IMR-90 (cell line): ENCODE data around the gene TIGD1. TPM values are rescaled to one million over a fixed set of nuclear protein-coding genes. Genes with fewer than 3 reads are reported as not detected.

ENCODE experiments used
- ATAC-seq: fragments of 200-7000 bp; cut with Tn5 transposase; 2 replicates; pipeline ENCODE4 v1.9.1; 2020; ENCODE audit warnings: low read depth, mild to moderate bottlenecking, moderate library complexity
- BruUV-seq: library from RNA; stranded (reverse); fragments of 400-500 nt; replicated peaks from 2 replicates; lab custom pipeline; 2021; lab: Mats Ljungman, UMichigan
- CTCF ChIA-PET: fragments of 300-600 bp; formaldehyde crosslinking; extraction: SDS; loops from one replicate; lab custom pipeline; 2021; ENCODE audit warnings: antibody characterized with exemption; lab: Yijun Ruan, JAX
- POLR2A ChIA-PET: fragments of 300-600 bp; sonication (Branson Sonifier 250); formaldehyde crosslinking; loops from one replicate; lab custom pipeline; 2022; ENCODE audit warnings: antibody characterized with exemption; ENCODE audit not compliant: unreplicated experiment; lab: Charles Lee
- DNase-seq: peaks from one replicate; pipeline ENCODE4 v3.0.0; 2013
- H2AFZ ChIP-seq: replicated peaks from 2 replicates; pipeline ENCODE3; 2013; ENCODE audit warnings: low read length, mild to moderate bottlenecking; ENCODE audit not compliant: poor library complexity
- H2AK5ac ChIP-seq: 2 replicates; pipeline ENCODE4 v1.6.1; 2013; ENCODE audit warnings: low read depth, low read length, inconsistent platforms
- H2AK9ac ChIP-seq: replicated peaks from 2 replicates; pipeline ENCODE3; 2013; ENCODE audit warnings: mild to moderate bottlenecking, low read depth, low read length, moderate library complexity; ENCODE audit not compliant: poor library complexity
- H2BK120ac ChIP-seq: 2 replicates; pipeline ENCODE4 v1.6.1; 2013; ENCODE audit warnings: low read depth, low read length, inconsistent platforms
- H2BK15ac ChIP-seq: 3 replicates; pipeline ENCODE4 v1.6.1; 2013; ENCODE audit warnings: low read depth, low read length, inconsistent platforms
- H2BK20ac ChIP-seq: 2 replicates; pipeline ENCODE4 v1.6.1; 2013; ENCODE audit warnings: low read depth, mild to moderate bottlenecking, inconsistent platforms, low read length, moderate library complexity
- H2BK5ac ChIP-seq: 2 replicates; pipeline ENCODE4 v1.6.1; 2013; ENCODE audit warnings: mild to moderate bottlenecking, low read depth, low read length, inconsistent platforms; ENCODE audit not compliant: poor library complexity, severe bottlenecking
- H3K14ac ChIP-seq: replicated peaks from 2 replicates; pipeline ENCODE4 v1.6.1; 2013; ENCODE audit warnings: low read depth, low read length, inconsistent platforms
- H3K18ac ChIP-seq: 2 replicates; pipeline ENCODE4 v1.6.1; 2013; ENCODE audit warnings: low read depth, low read length, control low read depth
- H3K23ac ChIP-seq: 2 replicates; pipeline ENCODE4 v1.6.1; 2013; ENCODE audit warnings: low read depth, low read length, inconsistent platforms
- H3K27ac ChIP-seq: 2 replicates; pipeline ENCODE4 v1.5.1; 2013; ENCODE audit warnings: mild to moderate bottlenecking, control low read depth, low read length; ENCODE audit not compliant: insufficient read depth
- H3K27me3 ChIP-seq: 2 replicates; pipeline ENCODE4 v1.6.1; 2013; ENCODE audit warnings: low read length; ENCODE audit not compliant: control insufficient read depth, insufficient read depth
- H3K36me3 ChIP-seq: 2 replicates; pipeline ENCODE4 v1.6.1; 2013; ENCODE audit warnings: low read length, mixed read lengths; ENCODE audit not compliant: control insufficient read depth, insufficient read depth
- H3K4ac ChIP-seq: 2 replicates; pipeline ENCODE4 v1.6.1; 2013; ENCODE audit warnings: low read depth, low read length, inconsistent platforms
- H3K4me1 ChIP-seq: 2 replicates; pipeline ENCODE4 v1.6.1; 2013; ENCODE audit warnings: low read length, mixed read lengths; ENCODE audit not compliant: control insufficient read depth, insufficient read depth
- H3K4me2 ChIP-seq: 2 replicates; pipeline ENCODE4 v1.6.1; 2013; ENCODE audit warnings: low read depth, mild to moderate bottlenecking, control low read depth, low read length, moderate library complexity
- H3K4me3 ChIP-seq: 2 replicates; pipeline ENCODE4 v1.5.1; 2013; ENCODE audit warnings: low read depth, mild to moderate bottlenecking, control low read depth, low read length, moderate library complexity; ENCODE audit not compliant: insufficient read depth
- H3K56ac ChIP-seq: 2 replicates; pipeline ENCODE4 v1.6.1; 2013; ENCODE audit warnings: low read length, inconsistent platforms; ENCODE audit not compliant: insufficient read depth; ENCODE audit errors: extremely low read depth
- H3K79me1 ChIP-seq, 2 experiments: 2 replicates each; pipeline ENCODE4 v1.6.1; 2013; ENCODE audit warnings: low read length in 2 of 2, inconsistent platforms in 1 of 2, low read depth in 1 of 2
- H3K9ac ChIP-seq: 2 replicates; pipeline ENCODE4 v1.6.1; 2013; ENCODE audit warnings: low read depth, low read length, control low read depth
- H3K9me1 ChIP-seq: 2 replicates; pipeline ENCODE4 v1.6.1; 2013; ENCODE audit warnings: low read length, inconsistent platforms; ENCODE audit not compliant: insufficient read depth
- H3K9me3 ChIP-seq: 2 replicates; pipeline ENCODE4 v1.6.1; 2013; ENCODE audit warnings: low read length; ENCODE audit not compliant: control insufficient read depth, insufficient read depth
- H4K20me1 ChIP-seq: 2 replicates; pipeline ENCODE4 v1.6.1; 2013; ENCODE audit warnings: low read length, inconsistent platforms; ENCODE audit not compliant: insufficient read depth
- H4K5ac ChIP-seq: 2 replicates; pipeline ENCODE4 v1.6.1; 2013; ENCODE audit warnings: mild to moderate bottlenecking, low read depth, low read length, control low read depth
- H4K8ac ChIP-seq, 2 experiments: 2 replicates each; pipeline ENCODE4 v1.6.1; 2013; ENCODE audit warnings: low read depth in 2 of 2, low read length in 2 of 2, control low read depth in 1 of 2, inconsistent platforms in 1 of 2
- H4K91ac ChIP-seq: 2 replicates; pipeline ENCODE4 v1.6.1; 2013; ENCODE audit warnings: low read depth, low read length, inconsistent platforms; ENCODE audit not compliant: insufficient read depth
- MXI1 ChIP-seq: IDR thresholded peaks from 2 replicates; pipeline ENCODE4 v1.6.1; 2012; ENCODE audit warnings: low read depth, mild to moderate bottlenecking, low read length, moderate library complexity, borderline replicate concordance
- WGBS, 2 experiments: methylation state at CpG; one replicate each; pipeline versions ENCODE4 v1.1.5 to v1.1.7; 2013; ENCODE audit warnings: missing lambda C conversion rate in 2 of 2; ENCODE audit not compliant: insufficient read length in 1 of 2; ENCODE audit errors: extremely low coverage in 2 of 2; 5-methylcytosine and 5-hydroxymethylcytosine counted together
- dilution Hi-C: fragments of 300-500 bp; cut with HindIII; formaldehyde crosslinking; loops from one replicate; pipeline ENCODE4 v1.14.3; 2018; ENCODE audit warnings: low sequenced_read_pairs; ENCODE audit not compliant: unreplicated experiment
- in situ Hi-C: fragments of 300-500 bp; cut with MboI; formaldehyde crosslinking; loops from 3 replicates; pipeline ENCODE4 v1.14.3; 2019; ENCODE audit warnings: low sequenced_read_pairs, inconsistent platforms, mixed read lengths
- intact Hi-C: fragments of 100-400 bp; cut with micrococcal nuclease; formaldehyde crosslinking; loops from 2 replicates; pipeline ENCODE4 v1.10.0; 2022
- polyA plus RNA-seq, 3 experiments: library from polyadenylated mRNA; depleted of rRNA; stranded (reverse); fragments of >200 nt; gene quantifications; 2 replicates each; pipeline ENCODE4 v1.2.3, GENCODE V29; 2012; ENCODE audit warnings: low replicate concordance in 1 of 3
- total RNA-seq: library from RNA; depleted of rRNA; stranded (reverse); fragments of >200 nt; gene quantifications from 2 replicates; pipeline ENCODE4 v1.2.3, GENCODE V29; 2012
- TF ChIP-seq, protein P1 (sequence below): conservative IDR thresholded peaks from 2 replicates; pipeline ENCODE4 v1.5.1; 2012; ENCODE audit warnings: mild to moderate bottlenecking, low read depth, low read length, improper control_type of control experiment

Gene TIGD1
- total and polyA plus RNA-seq, 2 of the 4 experiments (the other 2 are of a cell fraction), result 2.7 to 2.9 TPM

DNA sequence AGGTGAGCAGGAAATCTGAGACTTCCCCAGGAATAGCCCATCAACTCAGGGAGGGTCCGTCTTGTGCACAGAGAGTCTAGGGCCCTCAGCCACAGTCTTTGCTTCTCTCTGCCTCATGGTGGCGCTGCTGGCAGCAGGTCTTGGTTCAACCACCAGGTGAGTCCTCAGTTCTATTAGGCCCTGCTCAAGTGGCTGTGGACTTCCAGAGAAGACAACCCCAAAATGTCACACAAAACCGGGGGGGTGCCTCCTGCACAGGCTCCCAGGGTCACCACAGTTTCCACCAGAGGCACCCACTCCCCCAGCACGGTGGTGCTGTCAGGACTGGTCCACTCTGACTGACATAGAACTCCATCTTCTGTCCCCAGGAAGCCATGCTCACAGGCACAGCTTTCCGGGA lies 13.3 kb downstream of the TIGD1 start:
- Histone ChIP-seq H3K4me1 (no peaks in the 10 kb centered on the region; the same call in 1 of the 2 replicates), H4K8ac (no peak overlapping the region), H3K9me3 (peaks cover 6% of the 10 kb centered on the region), H3K4me3 (no peak overlapping the region), H3K14ac (no peak overlapping the region), H2AK9ac (no peak overlapping the region), H3K56ac (no peak overlapping the region), H4K5ac (no peak overlapping the region), H4K20me1 (no peaks in the 10 kb centered on the region; the same call in 1 of the 2 replicates), H3K23ac (no peak overlapping the region), H4K91ac (no peak overlapping the region), H2AFZ (no peak overlapping the region), H3K9me1 (no peaks in the 10 kb centered on the region), H3K4me2 (no peak overlapping the region), H2BK15ac (no peak overlapping the region), H2AK5ac (no peak overlapping the region), H3K18ac (no peak overlapping the region), H3K4ac (no peak overlapping the region), H3K27ac (no peak overlapping the region), H2BK120ac (no peak overlapping the region), H3K36me3 (no peaks in the 10 kb centered on the region), H3K27me3 (peaks cover 19% of the 10 kb centered on the region), H3K9ac (no peak overlapping the region), H3K79me1 (no peaks in the 10 kb centered on the region), H2BK20ac (no peak overlapping the region), H2BK5ac (no peak overlapping the region)
- ChIA-PET CTCF (no interaction called here), POLR2A (interaction anchor here (0.5 kb wide), 1 partner anchor 94 kb away, joined by 6 read pairs; no protein-coding TSS in a partner anchor)
- TF ChIP-seq, protein P1, sequence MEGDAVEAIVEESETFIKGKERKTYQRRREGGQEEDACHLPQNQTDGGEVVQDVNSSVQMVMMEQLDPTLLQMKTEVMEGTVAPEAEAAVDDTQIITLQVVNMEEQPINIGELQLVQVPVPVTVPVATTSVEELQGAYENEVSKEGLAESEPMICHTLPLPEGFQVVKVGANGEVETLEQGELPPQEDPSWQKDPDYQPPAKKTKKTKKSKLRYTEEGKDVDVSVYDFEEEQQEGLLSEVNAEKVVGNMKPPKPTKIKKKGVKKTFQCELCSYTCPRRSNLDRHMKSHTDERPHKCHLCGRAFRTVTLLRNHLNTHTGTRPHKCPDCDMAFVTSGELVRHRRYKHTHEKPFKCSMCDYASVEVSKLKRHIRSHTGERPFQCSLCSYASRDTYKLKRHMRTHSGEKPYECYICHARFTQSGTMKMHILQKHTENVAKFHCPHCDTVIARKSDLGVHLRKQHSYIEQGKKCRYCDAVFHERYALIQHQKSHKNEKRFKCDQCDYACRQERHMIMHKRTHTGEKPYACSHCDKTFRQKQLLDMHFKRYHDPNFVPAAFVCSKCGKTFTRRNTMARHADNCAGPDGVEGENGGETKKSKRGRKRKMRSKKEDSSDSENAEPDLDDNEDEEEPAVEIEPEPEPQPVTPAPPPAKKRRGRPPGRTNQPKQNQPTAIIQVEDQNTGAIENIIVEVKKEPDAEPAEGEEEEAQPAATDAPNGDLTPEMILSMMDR, result 0 out of 2 replicates have a peak, but pooled peaks have one; percentile 18
- TF ChIP-seq MXI1, result no peak
- no TSS peak for BruUV-seq
- in situ Hi-C loops (no loop called here), intact Hi-C loops (no loop called here), dilution Hi-C loops (no loop called here)
- DNase-seq (no peak), ATAC-seq (no peak)
- WGBS, 2 experiments, result 67% methylated on average over 3 of the region's 5 CpGs; no CpG with 5 or more reads in 1 of the 2 experiments
